Muscle of back (tissue), 13 donors: ENCODE results near the gene RAD17. TPM values are rescaled to one million over a fixed set of nuclear protein-coding genes. Genes with fewer than 3 reads are reported as not detected.
"Not testable (repeated sequence)": the region's sequence is repeated elsewhere in the genome, so short reads cannot be mapped to it uniquely, and the experiment has no call there.

Source experiments
- DNase-seq, 3 donors: peaks; one replicate each; pipeline versions ENCODE4 v3.0.0 to v3.0.0-alpha.2; 2013
- long read RNA-seq, 9 donors: transcript quantifications; one replicate each; lab custom pipeline, GENCODE V29; 2026
- polyA plus RNA-seq, 10 donors: library from polyadenylated mRNA; unstranded; fragments of 120-200 nt; gene quantifications; one replicate each; pipeline ENCODE4 v1.2.1, GENCODE V29; 2013; ENCODE audit not compliant: insufficient read length in 10 of 10

The RAD17 gene, protein sequence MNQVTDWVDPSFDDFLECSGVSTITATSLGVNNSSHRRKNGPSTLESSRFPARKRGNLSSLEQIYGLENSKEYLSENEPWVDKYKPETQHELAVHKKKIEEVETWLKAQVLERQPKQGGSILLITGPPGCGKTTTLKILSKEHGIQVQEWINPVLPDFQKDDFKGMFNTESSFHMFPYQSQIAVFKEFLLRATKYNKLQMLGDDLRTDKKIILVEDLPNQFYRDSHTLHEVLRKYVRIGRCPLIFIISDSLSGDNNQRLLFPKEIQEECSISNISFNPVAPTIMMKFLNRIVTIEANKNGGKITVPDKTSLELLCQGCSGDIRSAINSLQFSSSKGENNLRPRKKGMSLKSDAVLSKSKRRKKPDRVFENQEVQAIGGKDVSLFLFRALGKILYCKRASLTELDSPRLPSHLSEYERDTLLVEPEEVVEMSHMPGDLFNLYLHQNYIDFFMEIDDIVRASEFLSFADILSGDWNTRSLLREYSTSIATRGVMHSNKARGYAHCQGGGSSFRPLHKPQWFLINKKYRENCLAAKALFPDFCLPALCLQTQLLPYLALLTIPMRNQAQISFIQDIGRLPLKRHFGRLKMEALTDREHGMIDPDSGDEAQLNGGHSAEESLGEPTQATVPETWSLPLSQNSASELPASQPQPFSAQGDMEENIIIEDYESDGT
- polyA plus RNA-seq: 10 to 100 TPM; 21.8 to 31.7 (median 26.3) TPM
- long read RNA-seq, donor 1, partial matches to known transcripts: 0 of 1 reads
- long read RNA-seq, donor 1, other reads (novel, unspliced or antisense): 0 of 1 reads
- long read RNA-seq, donor 2, partial matches to known transcripts: 0 of 1 reads
- long read RNA-seq, donor 2, other reads (novel, unspliced or antisense): 0 of 1 reads
- long read RNA-seq, donor 3: 0 reads
- long read RNA-seq, donor 4: 0 reads
- long read RNA-seq, donor 5, partial matches to known transcripts: 6 of 9 reads
- long read RNA-seq, donor 5, other reads (novel, unspliced or antisense): 0 of 9 reads
- long read RNA-seq, donor 6, partial matches to known transcripts: 0 of 3 reads
- long read RNA-seq, donor 6, other reads (novel, unspliced or antisense): 0 of 3 reads
- long read RNA-seq, donor 7, partial matches to known transcripts: 0 of 3 reads
- long read RNA-seq, donor 7, other reads (novel, unspliced or antisense): 0 of 3 reads
- long read RNA-seq, donor 8: 0 reads
- long read RNA-seq, donor 9: 0 reads

DNA sequence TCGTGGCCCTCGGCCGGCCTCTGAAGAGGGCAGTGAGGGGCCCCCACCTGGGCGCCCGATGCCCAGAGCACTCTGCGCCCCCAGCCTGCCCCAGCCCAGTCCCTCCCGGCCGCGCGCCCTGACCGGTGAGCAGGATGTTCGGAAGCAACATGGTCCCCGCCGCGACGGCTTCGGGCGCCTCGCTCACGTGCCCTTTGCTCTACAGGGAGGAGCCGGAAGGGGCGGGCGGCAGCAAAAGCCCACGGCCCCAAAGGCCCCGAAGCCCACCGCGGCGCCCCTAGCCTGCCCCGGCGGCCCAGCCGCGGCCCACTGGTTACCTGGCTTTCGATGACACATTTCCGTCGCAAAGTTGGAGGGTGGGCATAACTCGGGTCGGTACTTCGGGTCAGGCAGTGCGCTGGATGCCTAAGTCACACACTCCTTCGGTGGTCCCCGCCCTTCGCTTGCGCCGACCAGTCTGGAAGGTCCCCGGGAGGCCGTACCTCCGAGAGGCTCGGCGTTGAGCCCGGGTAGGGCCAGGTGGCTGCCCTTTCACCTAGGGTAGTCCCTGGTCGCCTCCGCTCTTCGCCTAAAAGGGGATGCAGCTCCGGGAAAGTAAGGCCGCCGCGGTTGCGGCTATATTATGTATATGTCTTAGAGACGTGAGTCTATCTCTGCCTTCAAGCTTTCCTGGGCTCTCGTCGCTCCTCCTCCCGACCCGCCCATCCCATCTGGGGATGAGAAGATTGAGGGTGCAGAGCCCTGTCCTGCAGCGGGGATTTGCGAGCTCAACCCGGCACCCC, at the start of gene RAD17, which contains the start of the genes AK6 and TAF9:
Gene RAD17 (plus strand): TSS at position 479 of the 782 bp plus-strand sequence. CDS start 2,391 bp downstream, outside the sequence.
Gene AK6 (minus strand): TSS at position 181 of the 782 bp plus-strand sequence. CDS start 30 bp downstream, at position 151.
Gene TAF9 (minus strand): TSS at position 181 of the 782 bp plus-strand sequence. CDS start 3,783 bp downstream, outside the sequence.
- DNase-seq: peak; percentile 92 to 99 (median 95)

DNA sequence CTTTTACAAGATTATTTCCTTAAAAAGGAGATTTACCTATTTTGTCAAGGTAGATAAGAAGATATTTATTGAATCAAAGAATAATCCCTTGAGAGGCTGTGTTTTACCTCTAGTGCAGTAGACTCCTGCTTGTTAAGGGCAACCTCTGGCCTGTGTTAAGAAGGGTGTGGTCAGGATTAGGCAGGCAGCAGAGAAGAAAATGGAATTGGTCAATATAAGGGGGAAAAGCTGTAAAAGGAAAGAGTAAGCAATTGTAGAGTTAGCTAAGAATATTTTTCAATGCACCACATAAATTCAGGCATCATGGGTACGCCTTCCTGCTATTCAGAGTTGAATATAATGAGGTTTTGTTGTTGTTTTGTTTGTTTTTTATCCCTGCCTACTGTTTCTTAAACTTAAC, 43.3 kb upstream of the RAD17 start:
- no peak for DNase-seq

DNA sequence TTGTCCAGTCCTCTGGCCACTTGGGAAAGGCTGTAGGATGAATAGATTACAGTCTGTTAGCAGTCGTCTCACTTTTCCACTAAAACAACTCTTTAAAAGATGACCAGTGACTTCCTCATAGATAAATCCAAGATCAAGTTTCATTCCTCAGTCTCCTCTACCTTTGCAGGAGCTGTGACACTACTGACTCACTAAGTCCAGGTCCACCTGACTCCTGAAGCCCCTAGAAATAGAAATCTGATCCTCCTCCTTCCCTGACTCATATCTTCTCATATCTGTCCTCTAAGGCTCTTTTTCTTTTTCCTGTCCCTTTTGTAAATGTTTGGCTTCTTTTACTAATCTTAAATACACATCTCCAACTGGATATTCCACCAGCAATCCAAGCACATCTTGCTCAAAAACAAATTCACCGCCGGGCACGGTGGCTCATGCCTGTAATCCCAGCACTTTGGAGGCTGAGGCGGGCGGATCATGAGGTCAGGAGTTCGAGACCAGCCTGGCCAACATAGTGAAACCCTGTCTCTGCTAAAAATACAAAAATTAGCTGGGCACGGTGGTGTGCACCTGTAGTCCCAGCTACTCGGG, 39.6 kb upstream of the RAD17 start:
- DNase-seq: no peak

DNA sequence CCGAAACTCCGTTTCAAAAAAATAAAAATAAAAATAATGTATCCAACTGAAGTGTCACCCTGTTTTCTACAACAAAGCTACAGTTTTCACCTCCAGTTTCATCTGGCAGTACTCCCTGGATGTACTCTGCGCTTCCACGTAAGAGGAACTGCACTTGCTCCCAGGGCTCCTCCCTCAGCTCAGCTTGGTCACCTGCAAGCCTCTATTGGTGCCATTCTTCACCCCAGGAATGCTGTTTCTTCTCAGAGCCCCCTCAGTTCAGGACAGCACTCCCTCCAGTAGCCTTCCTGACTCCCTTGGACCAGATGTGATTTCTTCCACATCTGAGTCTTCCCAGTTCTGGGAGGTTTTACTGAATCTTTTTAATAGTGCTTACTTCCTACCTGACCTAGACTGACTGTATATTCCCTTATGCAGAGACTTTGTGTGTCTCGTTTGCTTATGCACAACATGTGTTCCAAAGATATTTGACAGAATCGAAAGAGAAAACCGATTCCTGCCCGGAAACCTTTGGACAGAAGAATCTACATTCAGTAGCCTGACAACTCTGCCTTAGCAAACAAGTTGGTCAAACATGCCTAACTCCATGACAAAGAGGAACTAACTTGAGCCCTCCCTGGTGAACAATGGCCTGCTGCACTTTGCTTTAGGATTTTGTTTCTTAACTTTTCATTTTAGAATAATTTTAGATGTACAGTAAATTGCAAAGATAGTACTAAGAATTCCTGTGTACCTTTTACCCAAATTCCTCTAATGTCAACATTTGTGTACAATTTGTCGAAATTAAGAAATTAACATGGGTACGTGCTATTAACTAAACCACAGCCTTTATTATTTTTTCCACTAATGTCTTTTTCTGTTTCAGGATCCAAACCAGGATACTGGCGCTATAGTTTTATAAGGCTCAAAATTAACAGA, 37.8 kb upstream of the RAD17 start:
- peak in 1 of 3 donors; percentile 8 for DNase-seq

DNA sequence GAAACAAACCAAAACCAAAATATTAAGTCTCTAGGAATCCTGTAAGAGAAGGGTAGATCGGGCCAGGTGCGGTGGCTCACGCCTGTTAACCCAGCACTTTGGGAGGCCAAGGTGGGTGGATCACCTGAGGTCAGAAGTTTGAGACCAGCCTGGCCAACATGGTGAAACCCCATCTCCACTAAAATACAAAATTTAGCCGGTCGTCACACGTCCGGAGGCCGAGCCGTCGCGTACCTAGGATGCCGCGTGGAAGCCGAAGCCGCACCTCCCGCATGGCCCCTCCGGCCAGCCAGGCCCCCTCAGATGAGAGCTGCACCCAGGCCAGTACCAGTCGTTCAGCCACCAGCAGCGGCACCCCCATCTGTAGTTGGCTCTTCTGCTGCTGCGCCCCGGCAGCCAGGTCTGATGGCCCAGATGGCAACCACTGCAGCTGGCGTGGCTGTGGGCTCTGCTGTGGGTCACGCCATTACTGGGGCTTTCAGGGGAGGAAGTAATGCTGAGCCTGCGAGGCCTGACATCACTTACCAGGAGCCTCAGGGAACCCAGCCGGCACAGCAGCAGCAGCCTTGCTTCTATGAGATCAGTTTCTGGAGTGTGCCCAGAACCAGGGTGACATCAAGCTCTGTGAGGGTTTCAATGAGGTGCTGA, 35.8 kb upstream of the RAD17 start:
- DNase-seq: not testable (repeated sequence)

DNA sequence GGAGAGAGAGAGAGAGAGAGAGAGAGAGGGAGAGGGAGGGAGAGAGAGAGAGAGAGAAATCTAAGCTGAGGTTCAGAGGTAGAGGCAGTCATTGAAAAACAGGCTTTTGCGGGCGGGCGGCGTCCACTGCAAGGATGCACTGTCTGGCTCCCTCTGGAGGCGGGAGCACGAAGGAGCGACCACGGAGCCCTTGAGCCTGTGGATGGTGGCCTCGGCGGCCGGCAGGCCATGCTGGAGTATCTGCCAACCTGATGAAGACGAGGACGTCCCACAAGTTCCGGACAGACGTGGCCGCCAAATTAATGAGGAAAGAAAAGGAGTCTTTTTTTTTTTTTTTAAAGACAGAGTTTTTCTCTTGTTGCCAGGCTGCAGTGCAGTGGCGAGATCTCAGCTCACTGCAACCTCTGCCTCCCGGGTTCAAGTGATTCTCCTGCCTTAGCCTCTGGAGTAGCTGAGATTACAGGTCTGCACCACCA, 34.8 kb upstream of the RAD17 start:
- peak; percentile 67 to 88 (median 81) for DNase-seq

DNA sequence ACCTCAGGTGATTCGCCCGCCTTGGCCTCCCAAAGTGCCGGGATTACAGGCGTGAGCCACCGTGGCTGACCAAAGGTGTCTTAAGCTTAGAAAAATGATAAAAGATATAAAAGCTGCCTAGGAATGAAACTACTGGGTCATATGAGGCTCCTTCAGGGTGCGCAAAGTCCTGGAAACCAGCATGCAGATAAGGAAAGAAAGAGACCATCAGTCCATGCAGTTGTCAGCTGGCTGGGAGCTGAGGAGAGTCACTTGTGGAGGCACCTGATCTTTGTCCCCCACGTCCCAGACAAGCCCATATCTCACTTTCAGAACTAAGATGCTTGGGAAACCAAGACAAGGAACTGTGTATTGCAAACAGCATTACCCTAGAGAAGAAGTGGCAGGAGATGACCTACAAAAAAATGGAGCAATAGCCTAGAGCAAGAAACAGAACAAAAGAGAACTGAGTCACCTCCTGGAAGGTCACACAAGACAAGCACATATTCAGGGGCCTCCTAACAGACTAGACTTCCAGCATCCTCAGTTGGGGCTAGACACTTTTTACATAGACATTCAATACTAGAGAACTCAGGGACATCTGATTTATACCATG, 34.2 kb upstream of the RAD17 start:
- no peak for DNase-seq

DNA sequence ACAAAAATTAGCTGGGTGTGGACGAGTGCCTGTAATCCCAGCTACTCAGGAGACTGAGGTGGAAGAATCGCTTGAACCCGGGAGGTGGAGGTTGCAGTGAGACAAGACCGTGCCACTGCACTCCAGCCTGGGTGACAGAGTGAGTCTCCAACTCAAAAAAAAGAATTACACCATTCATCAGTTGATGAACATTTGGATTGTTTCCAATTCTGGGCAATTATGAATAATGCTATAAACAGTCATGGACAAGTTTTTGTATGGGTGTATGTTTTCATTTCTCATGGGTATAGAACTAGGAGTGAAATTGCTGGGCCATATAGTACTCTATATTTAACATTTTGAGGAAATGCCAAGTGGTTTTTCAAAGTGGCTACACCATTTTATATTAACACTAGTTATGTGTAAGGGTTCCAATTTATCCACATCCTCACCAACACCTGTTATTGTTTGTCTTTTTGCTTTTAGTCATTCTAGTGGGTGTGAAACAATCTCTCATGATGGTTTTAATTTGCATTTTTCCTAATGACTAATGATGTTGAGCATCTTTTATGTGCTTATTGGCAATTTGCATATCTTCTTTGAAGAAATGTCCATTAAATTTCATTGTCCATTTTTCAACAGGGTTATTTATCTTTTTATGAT, 28.0 kb upstream of the RAD17 start:
- DNase-seq: no peak

DNA sequence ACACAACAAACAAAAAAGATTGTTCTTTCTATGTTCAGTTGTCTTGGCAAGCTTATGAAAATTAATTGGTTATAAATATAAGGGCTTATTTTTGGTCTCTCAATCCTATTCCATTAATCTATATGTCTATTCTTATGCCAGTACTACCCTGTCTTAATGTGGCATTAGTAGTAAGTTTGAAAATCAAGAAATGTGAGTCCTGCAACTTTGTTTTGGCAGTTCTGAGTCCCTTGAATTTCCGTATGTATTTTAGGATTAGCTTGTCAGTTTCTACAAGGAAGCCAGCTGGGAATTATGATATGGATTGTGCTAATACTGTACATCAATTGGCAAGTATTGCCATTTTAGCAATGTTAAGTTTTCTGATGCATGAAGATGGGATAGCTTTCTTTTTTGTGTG, 26.5 kb upstream of the RAD17 start:
- DNase-seq: no peak

DNA sequence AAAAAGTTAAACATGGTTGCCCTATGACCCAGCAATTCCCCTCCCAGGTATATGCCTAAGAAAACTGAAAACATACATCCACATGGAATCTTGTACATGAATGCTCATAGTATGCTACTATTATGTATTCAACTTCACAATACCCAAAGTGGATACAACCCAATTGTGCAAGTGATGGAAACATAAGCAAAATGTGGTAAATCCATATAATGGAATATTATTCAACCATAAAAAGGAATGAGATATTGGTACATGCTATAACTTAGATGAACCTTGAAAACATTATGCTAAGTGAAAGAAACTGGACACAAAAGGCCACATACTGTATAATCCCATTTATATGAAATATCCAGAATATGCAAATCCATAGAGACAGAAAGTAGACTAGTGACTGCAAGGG, 19.0 kb upstream of the RAD17 start:
- no peak for DNase-seq

DNA sequence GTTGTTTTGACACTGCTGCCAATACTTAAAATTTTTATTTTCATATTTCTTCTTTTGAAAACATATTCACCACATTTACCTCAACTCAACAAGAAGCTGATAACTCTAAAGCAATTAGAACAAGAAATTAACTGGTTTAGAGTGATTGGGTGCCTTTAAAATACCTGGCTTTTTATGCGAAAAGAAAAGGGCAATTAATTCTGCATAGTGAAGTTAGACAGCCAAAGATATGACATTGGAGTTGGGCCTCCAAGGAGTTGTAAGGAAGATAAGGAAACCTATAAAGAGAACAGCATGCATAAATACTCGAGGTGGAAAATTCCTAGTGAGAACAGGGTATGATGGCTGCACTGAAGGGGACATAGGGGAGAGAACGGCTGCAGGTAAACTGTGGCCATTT, 9.9 kb upstream of the RAD17 start:
- DNase-seq: no peak

DNA sequence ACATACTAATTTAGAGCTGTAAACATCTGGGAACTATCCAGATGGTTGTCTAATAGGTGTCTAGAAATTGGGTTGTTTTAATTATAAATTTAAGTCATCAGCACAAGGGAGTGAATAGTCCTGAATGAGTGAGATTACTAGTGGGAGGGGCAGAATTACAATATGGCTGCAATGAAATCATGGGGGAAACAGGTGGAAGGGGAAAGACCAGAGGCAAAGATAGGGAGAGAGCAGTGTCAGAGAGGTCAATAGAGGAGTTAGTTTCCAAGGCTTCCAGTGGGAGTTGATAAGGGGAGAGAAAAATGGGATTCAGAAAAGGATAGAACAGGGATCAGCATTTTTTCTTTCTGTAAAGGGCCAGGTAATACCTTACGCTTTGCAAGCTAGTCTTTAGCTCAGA, 9.2 kb upstream of the RAD17 start:
- DNase-seq: no peak

DNA sequence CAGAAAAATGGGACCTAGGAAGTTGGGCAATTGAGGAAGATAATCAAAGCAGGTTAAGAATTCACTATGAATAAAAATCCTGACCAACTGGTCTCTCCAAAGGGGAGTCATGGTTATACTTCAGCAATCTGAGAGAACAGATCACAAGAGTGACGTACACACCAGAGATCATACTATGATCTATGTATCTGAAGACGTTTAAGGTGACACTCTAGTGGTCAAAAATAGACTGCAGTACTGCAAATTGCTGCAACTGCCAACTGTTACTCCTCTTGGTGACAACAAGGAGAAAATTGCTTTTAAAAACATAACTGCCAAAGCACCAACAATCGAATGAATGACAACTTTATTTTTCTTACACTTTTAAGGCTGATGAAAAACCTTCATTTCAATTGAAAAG, 5.2 kb upstream of the RAD17 start:
- DNase-seq: no peak

DNA sequence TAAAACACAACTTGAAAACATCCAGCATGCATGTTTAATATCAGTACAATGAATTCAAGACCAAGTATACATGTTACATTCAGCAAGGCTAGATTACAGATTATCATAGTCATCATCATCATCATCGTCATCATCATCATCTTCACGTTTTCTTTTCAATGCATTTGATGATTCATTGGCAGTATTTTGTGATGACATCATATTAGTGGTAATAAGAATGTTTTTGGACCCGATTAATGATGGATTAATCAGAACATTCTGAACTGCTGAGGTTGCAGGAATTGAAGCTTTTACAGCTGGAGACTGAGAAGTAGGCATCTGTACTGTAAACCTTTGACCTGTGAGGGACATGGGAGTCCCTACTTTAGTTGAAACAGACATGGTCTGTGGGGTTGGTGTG, 4.8 kb upstream of the RAD17 start:
- DNase-seq: no peak

DNA sequence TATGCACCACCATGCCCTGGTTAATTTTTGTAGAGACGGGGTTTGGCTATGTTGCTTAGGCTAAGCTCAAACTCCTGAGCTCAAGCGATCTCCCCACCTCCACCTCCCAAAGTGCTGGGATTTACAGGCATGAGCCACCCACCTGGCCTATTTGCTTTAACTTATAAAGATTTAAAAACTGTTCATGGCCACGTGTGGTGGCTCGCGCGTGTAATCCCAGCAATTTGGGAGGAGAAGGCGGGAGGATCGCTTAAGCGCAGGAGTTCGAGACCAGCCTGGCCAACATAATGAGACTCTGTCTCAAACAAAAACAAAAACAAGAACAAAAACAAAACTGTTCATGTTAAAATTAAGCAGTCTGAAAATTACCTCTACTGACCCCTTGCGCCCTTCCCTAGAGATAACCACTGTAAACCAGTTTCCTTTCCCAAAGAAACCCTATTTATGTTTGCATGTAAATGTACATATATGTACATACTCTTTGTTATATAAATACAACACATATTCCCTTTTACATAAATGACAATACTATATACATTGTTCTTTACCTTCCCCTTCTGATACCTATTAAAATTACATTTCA, 1.8 kb upstream of the RAD17 start:
- no peak for DNase-seq

DNA sequence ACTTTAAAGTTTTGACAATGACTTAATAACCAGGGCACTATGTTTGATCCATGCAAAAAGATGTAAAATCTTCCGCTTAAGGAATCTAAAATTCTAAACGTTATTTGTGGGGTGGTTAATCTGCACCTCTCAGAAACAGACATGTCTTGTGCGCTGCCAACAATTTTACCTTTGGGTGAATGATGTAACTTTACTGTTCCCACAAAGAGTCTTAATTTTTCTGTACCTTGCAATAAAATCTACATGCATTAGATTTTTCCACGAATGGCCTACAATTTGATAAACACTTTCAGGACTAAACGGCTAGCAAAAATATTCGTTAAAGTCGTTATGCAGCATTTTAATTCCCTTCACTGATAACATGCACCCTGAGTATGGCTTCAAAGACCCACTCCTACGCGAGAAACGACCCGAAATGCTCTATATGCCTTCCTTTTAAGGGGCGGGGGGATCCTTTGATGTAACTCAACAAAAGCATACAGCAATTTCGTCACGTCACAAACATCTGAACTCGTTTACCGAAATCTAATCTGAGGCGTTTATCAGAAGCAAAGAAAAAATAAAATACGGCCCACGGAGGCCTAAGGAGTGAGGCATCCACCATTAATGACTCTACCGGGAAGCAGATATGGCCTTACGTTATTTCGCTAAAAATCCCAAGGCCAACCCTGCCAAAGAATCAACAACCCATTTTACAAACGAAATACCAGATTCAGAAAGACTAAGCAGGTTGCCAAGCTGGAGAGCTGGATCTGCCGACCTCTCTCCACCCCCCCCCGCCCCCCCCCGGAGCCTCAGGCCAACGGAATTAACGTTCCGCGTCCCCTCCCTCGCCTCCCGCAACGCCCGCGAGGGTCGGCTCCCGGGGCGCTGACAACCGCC, 919 bp upstream of the RAD17 start:
- DNase-seq: peak in 2 of 3 donors; percentile 41 to 69
